Prostate gland (tissue), 2 donors: ENCODE data around the gene TMEM100. TPM values are rescaled to one million over a fixed set of nuclear protein-coding genes. Genes with fewer than 3 reads are reported as not detected.

Source experiments
- DNase-seq: peaks from one replicate; pipeline ENCODE4 v3.0.0-alpha.2; 2019; ENCODE audit warnings: low spot score
- H3K27ac ChIP-seq, 2 donors: fragments of 200-600 bp; sonication (generic); 2 replicates each; pipeline ENCODE4 v1.5.1; 2017 to 2019
- H3K27me3 ChIP-seq: fragments of 200-600 bp; sonication (generic); replicated peaks from 2 replicates; pipeline ENCODE4 v1.5.1; 2019; ENCODE audit not compliant: insufficient read depth
- H3K36me3 ChIP-seq, 2 donors: fragments of 200-600 bp; sonication (generic); 1 replicate in 1 of 2; 2 replicates in 1 of 2; pipeline versions ENCODE4 v1.5.1 to v1.8.1; 2017 to 2019
- H3K4me1 ChIP-seq: fragments of 200-600 bp; sonication (generic); replicated peaks from 2 replicates; pipeline ENCODE4 v1.5.1; 2019
- H3K4me3 ChIP-seq, 2 donors: fragments of 200-600 bp; sonication (generic); 2 replicates each; pipeline ENCODE4 v1.5.1; 2017 to 2019
- H3K9me3 ChIP-seq: fragments of 200-600 bp; sonication (generic); 2 replicates; pipeline ENCODE4 v1.5.1; 2017
- CTCF ChIP-seq, 4 experiments: fragments of 200-600 bp in 2 of 4; fragments of 450-650 bp in 2 of 4; sonication (generic) in 2 of 4; IDR thresholded peaks; 1 replicate in 3 of 4; 2 replicates in 1 of 4; pipeline ENCODE4 v1.5.1; 2016 to 2019; ENCODE audit warnings: antibody characterized with exemption in 4 of 4, mild to moderate bottlenecking in 2 of 4, moderate library complexity in 2 of 4
- POLR2A ChIP-seq: fragments of 450-650 bp; IDR thresholded peaks from one replicate; pipeline ENCODE4 v1.6.1; 2016; ENCODE audit warnings: antibody characterized with exemption, mild to moderate bottlenecking
- POLR2AphosphoS5 ChIP-seq: sonication (generic); formaldehyde crosslinking; IDR thresholded peaks from one replicate; pipeline ENCODE4 v1.6.1; 2017; ENCODE audit warnings: antibody characterized with exemption
- WGBS: methylation state at CpG from one replicate; pipeline ENCODE4 v1.1.5; 2018; 5-methylcytosine and 5-hydroxymethylcytosine counted together
- intact Hi-C: fragments of 100-400 bp; cut with DNase I; formaldehyde crosslinking; loops from one replicate; pipeline ENCODE4 v1.14.2; 2022
- total RNA-seq, 2 donors: library from RNA; depleted of rRNA; stranded (reverse); fragments of >200 nt; gene quantifications; one replicate each; pipeline ENCODE4 v1.1.0, GENCODE V29; 2016

TMEM100 gene
- total RNA-seq, 2 donors from 2014 or later: 1.2 to 3.2 TPM

- no peak for TF ChIP-seq CTCF (IDR thresholded peaks at IDR 0.05)
- TF ChIP-seq POLR2AphosphoS5: no peak
- TF ChIP-seq POLR2A: no peak
- no peak overlapping the region for H3K27ac ChIP-seq
- no peaks in the 10 kb centered on the region for H3K9me3 ChIP-seq
- 84% methylated on average over 1 of the region's 1 CpG for WGBS
- no peaks in the 10 kb centered on the region for H3K36me3 ChIP-seq
- peaks cover 3% of the 10 kb centered on the region for H3K27me3 ChIP-seq
- H3K4me1 ChIP-seq: no peaks in the 10 kb centered on the region
- intact Hi-C loops: no loop called here
- DNase-seq: no peak
- no peak overlapping the region for H3K4me3 ChIP-seq
Measured at GRCh38 chr17:55681342-55681700, 41.3 kb downstream of the TMEM100 start.

GRCh38 chr17:55680686-55681341 is 41.9 kb downstream of the TMEM100 start:
- H3K27me3 ChIP-seq: peaks cover 3% of the 10 kb centered on the region
- H3K9me3 ChIP-seq: no peaks in the 10 kb centered on the region
- H3K4me3 ChIP-seq: no peak overlapping the region
- no peaks in the 10 kb centered on the region for H3K36me3 ChIP-seq
- 87% methylated on average over 4 of the region's 4 CpGs for WGBS
- DNase-seq: no peak
- no peak overlapping the region for H3K27ac ChIP-seq
- intact Hi-C loops: no loop called here
- no peaks in the 10 kb centered on the region for H3K4me1 ChIP-seq
- TF ChIP-seq CTCF (IDR thresholded peaks at IDR 0.05) (no peak), POLR2AphosphoS5 (no peak), POLR2A (no peak)

- intact Hi-C loops: no loop called here
- Histone ChIP-seq H3K9me3 (no peaks in the 10 kb centered on the region), H3K4me1 (no peaks in the 10 kb centered on the region), H3K36me3 (no peaks in the 10 kb centered on the region), H3K27ac (no peak overlapping the region), H3K27me3 (peaks cover 3% of the 10 kb centered on the region), H3K4me3 (no peak overlapping the region)
- DNase-seq: no peak
- TF ChIP-seq CTCF (IDR thresholded peaks at IDR 0.05): no peak
- no peak for TF ChIP-seq POLR2A
- TF ChIP-seq POLR2AphosphoS5: no peak
- 53% methylated on average over 1 of the region's 1 CpG for WGBS
Measured at GRCh38 chr17:55677446-55677845, 45.2 kb downstream of the TMEM100 start.

GRCh38 chr17:55676274-55676673 is 46.4 kb downstream of the TMEM100 start:
- Histone ChIP-seq H3K27ac (no peak overlapping the region), H3K4me1 (no peaks in the 10 kb centered on the region), H3K9me3 (no peaks in the 10 kb centered on the region), H3K36me3 (no peaks in the 10 kb centered on the region), H3K4me3 (no peak overlapping the region), H3K27me3 (peaks cover 1% of the 10 kb centered on the region)
- WGBS: 71% methylated on average over 1 of the region's 1 CpG
- intact Hi-C loops: no loop called here
- no peak for DNase-seq
- TF ChIP-seq POLR2A (no peak), POLR2AphosphoS5 (no peak), CTCF (IDR thresholded peaks at IDR 0.05) (no peak)

- TF ChIP-seq POLR2A (no peak), POLR2AphosphoS5 (no peak), CTCF (IDR thresholded peaks at IDR 0.05) (no peak)
- WGBS: 89% methylated on average over 3 of the region's 3 CpGs
- no peaks in the 10 kb centered on the region for H3K27me3 ChIP-seq
- no peak overlapping the region for H3K4me3 ChIP-seq
- H3K9me3 ChIP-seq: no peaks in the 10 kb centered on the region
- intact Hi-C loops: no loop called here
- DNase-seq: no peak
- H3K27ac ChIP-seq: no peak overlapping the region
- H3K4me1 ChIP-seq: no peaks in the 10 kb centered on the region
- H3K36me3 ChIP-seq: no peaks in the 10 kb centered on the region
Measured at GRCh38 chr17:55673743-55674506, 48.7 kb downstream of the TMEM100 start.
